Measurements from ENCODE around the gene WSB1. TPM values are rescaled to one million over a fixed set of nuclear protein-coding genes. Genes with fewer than 3 reads are reported as not detected.

The WSB1 gene
- total RNA-seq, 1 experiment from 2014 or later = 35.1 TPM

GRCh38 chr17:27319541-27320221, 25.8 kb downstream of the WSB1 start:
- POLR2A ChIA-PET (ENCODE audit: unreplicated experiment) = no interaction called here
- intact Hi-C loops (cut with micrococcal nuclease) = no loop called here
- no peak overlapping the region for H3K27ac ChIP-seq (ENCODE audit: low read length)

DNA sequence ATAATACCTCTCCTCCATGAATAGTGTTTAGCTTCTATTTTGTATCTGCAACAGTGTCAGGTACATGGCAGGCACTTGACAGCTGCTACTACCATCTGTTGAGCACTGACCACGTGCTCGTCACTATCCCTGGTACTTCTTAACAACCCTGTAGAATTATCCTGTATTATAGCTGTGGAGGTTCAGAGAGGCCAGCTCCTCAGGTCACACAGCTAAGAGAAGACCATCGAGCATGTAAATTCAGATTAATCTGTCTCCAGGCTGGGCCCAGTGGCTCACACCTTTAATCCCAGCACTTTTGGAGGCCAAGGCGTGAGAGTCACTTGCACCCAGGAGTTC, 26.3 kb downstream of the WSB1 start:
- peaks cover 13% of the 10 kb centered on the region for H3K36me3 ChIP-seq (ENCODE audit: low read depth, low read length)
- H3K4me2 ChIP-seq (ENCODE audit: low read length) = no peak overlapping the region
- TF ChIP-seq CTCF (conservative IDR thresholded peaks at IDR 0.05; ENCODE audit: low read depth, low read length) = no peak
- no peak for TF ChIP-seq EZH2 (IDR thresholded peaks at IDR 0.05; ENCODE audit: low read length, unreplicated experiment)
- no peak for TF ChIP-seq EZH2phosphoT487 (IDR thresholded peaks at IDR 0.05; ENCODE audit: borderline replicate concordance, low read length)
- BruUV-seq (replicated peaks) = no TSS peak
- CTCF ChIA-PET = interaction anchor here (0.6 kb wide), 1 partner anchor 75 kb away, joined by 3 read pairs; no protein-coding TSS in a partner anchor
- intact Hi-C loops (cut with micrococcal nuclease) = no loop called here
- H4K20me1 ChIP-seq (ENCODE audit: low read length) = no peaks in the 10 kb centered on the region
- no peak overlapping the region for H3K4me3 ChIP-seq (ENCODE audit: low read length)
- no peaks in the 10 kb centered on the region for H3K79me2 ChIP-seq (ENCODE audit: low read length)
- no peak overlapping the region for H2AFZ ChIP-seq (ENCODE audit: low read length)
- H3K9me3 ChIP-seq (ENCODE audit: low read length) = no peaks in the 10 kb centered on the region
- ATAC-seq (no peak), DNase-seq (no peak)
- POLR2A ChIA-PET (ENCODE audit: unreplicated experiment) = no interaction called here
- no peaks in the 10 kb centered on the region for H3K27me3 ChIP-seq (ENCODE audit: low read length)
- peaks cover 11% of the 10 kb centered on the region; the same call in 1 of the 2 replicates for H3K4me1 ChIP-seq (ENCODE audit: insufficient read depth, low read length)
- no peaks in the 10 kb centered on the region for H3K9me2 ChIP-seq (replicated peaks; ENCODE audit: low read length)
- H3K9ac ChIP-seq (ENCODE audit: low read length) = no peak overlapping the region
- H3K27ac ChIP-seq (ENCODE audit: low read length) = no peak overlapping the region
- no peaks in the 10 kb centered on the region for H3F3A ChIP-seq (ENCODE audit: low read length, unreplicated experiment)

More at GRCh38 chr17:27319541-27320221, 25.8 kb downstream of the WSB1 start:
- H3K27me3 ChIP-seq (ENCODE audit: low read length) = no peaks in the 10 kb centered on the region
- TF ChIP-seq EZH2 (IDR thresholded peaks at IDR 0.05; ENCODE audit: low read length, unreplicated experiment) = no peak
- TF ChIP-seq CTCF (conservative IDR thresholded peaks at IDR 0.05; ENCODE audit: low read depth, low read length) = no peak
- TF ChIP-seq EZH2phosphoT487 (IDR thresholded peaks at IDR 0.05; ENCODE audit: borderline replicate concordance, low read length) = no peak
- no peaks in the 10 kb centered on the region for H3K79me2 ChIP-seq (ENCODE audit: low read length)
- peaks cover 11% of the 10 kb centered on the region; the same call in 1 of the 2 replicates for H3K4me1 ChIP-seq (ENCODE audit: insufficient read depth, low read length)
- H3K9me2 ChIP-seq (replicated peaks; ENCODE audit: low read length) = no peaks in the 10 kb centered on the region
- DNase-seq = no peak
- no peak overlapping the region for H2AFZ ChIP-seq (ENCODE audit: low read length)
- H3K9me3 ChIP-seq (ENCODE audit: low read length) = no peaks in the 10 kb centered on the region
- H3F3A ChIP-seq (ENCODE audit: low read length, unreplicated experiment) = no peaks in the 10 kb centered on the region
- CTCF ChIA-PET = interaction anchor here (0.6 kb wide), 1 partner anchor 74 kb away, joined by 3 read pairs; no protein-coding TSS in a partner anchor
- no peak overlapping the region for H3K4me3 ChIP-seq (ENCODE audit: low read length)
- no peak overlapping the region for H3K9ac ChIP-seq (ENCODE audit: low read length)
- no TSS peak for BruUV-seq (replicated peaks)
- no peak; the same call in 1 of the 2 replicates for ATAC-seq
- peaks cover 16% of the 10 kb centered on the region for H3K36me3 ChIP-seq (ENCODE audit: low read depth, low read length)
- H4K20me1 ChIP-seq (ENCODE audit: low read length) = no peaks in the 10 kb centered on the region
- H3K4me2 ChIP-seq (ENCODE audit: low read length) = no peak overlapping the region

DNA sequence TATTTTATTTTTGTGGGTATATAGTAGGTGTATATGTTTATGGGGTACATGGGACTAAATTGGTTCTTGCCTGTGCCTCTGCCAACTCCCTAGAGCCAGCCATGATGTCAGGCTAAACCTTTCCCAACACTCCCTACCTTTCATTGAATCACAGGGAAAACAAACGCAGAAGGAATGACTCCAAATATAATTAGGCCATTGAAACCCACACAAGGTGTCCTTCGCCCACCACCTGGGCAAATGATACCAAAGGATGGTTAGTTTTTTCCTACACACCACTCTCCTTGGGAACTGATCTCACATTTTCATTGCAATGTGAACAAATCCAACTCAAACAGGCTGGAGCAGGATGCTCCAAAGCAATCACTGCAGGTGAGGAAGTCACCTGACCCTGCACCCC, 27.5 kb downstream of the WSB1 start:
- H3K4me3 ChIP-seq (ENCODE audit: low read length) = no peak overlapping the region
- ChIA-PET POLR2A (ENCODE audit: unreplicated experiment) (no interaction called here), CTCF (no interaction called here)
- ATAC-seq (no peak), DNase-seq (no peak)
- H3K9ac ChIP-seq (ENCODE audit: low read length) = no peak overlapping the region
- no TSS peak for BruUV-seq (replicated peaks)
- no peak overlapping the region for H2AFZ ChIP-seq (ENCODE audit: low read length)
- no peaks in the 10 kb centered on the region for H3K9me2 ChIP-seq (replicated peaks; ENCODE audit: low read length)
- no peaks in the 10 kb centered on the region for H3F3A ChIP-seq (ENCODE audit: low read length, unreplicated experiment)
- H3K27ac ChIP-seq (ENCODE audit: low read length) = no peak overlapping the region
- no peaks in the 10 kb centered on the region for H3K9me3 ChIP-seq (ENCODE audit: low read length)
- H3K4me1 ChIP-seq (ENCODE audit: insufficient read depth, low read length) = peaks cover 11% of the 10 kb centered on the region; the same call in 1 of the 2 replicates
- intact Hi-C loops (cut with micrococcal nuclease) = no loop called here
- H3K4me2 ChIP-seq (ENCODE audit: low read length) = no peak overlapping the region
- TF ChIP-seq EZH2phosphoT487 (IDR thresholded peaks at IDR 0.05; ENCODE audit: borderline replicate concordance, low read length) (no peak), EZH2 (IDR thresholded peaks at IDR 0.05; ENCODE audit: low read length, unreplicated experiment) (no peak)
- 0 out of 2 replicates have a peak, but pooled peaks cover 3% of the 10 kb centered on the region for H3K36me3 ChIP-seq (ENCODE audit: low read depth, low read length)
- H3K27me3 ChIP-seq (ENCODE audit: low read length) = no peaks in the 10 kb centered on the region
- no peaks in the 10 kb centered on the region for H4K20me1 ChIP-seq (ENCODE audit: low read length)
- no peaks in the 10 kb centered on the region for H3K79me2 ChIP-seq (ENCODE audit: low read length)
